ENCODE results near the gene C16orf92.

Gene C16orf92

DNA sequence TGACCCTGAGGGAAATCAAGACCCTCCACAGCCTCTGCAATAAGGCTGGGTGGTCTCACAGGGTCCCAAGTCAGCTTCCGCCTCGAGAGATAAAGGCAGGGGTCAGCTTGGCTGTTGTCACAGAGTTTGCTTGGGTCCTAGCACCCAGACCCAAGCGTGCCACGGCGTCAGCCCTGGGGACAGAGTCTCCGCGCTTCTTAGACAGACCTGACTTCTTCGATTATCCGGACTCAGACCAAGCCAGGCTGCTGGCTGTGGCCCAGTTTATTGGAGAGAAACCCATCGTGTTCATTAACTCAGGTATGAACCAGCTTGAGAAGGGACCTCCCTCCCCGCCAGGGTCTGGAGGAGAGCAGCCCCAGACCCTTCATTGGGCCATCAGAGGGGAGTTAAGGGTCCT is 588 bp downstream of the C16orf92 start:
- Histone ChIP-seq H3K9me3 (ENCODE audit: control insufficient read depth, low read length) (no peaks in the 10 kb centered on the region), H3K4me3 (ENCODE audit: low read length) (no peak overlapping the region), H3K27me3 (replicated peaks; ENCODE audit: control insufficient read depth, insufficient read depth, low read length) (peaks cover 44% of the 10 kb centered on the region), H3K36me3 (ENCODE audit: control insufficient read depth, insufficient read depth, low read length, severe bottlenecking) (no peaks in the 10 kb centered on the region), H3K9ac (ENCODE audit: low read length) (no peak overlapping the region), H3K4me1 (ENCODE audit: control insufficient read depth, insufficient read depth, low read length) (peaks cover 5% of the 10 kb centered on the region)
- no peak for DNase-seq (ENCODE audit: low read depth)

DNA sequence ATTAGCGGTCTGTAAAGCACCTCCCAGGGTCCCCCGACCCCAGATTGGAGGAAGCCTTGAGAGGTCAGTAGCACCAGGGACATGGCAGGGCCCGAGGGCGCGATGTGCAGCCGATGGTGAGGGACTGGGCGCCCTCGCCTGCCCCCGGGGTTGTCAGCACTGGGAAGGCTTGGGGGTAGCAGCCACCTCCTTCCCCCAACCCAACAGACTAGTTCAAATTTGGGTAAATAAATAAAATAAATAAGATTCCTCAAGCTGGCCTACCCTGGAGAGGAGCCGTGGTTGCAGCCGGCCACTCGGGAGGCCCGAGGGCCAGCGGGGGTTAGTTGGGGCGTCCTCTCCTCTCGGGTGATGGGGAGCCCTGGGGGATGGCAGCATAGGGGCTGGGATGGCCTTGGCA is 1.5 kb downstream of the C16orf92 start:
- Histone ChIP-seq H3K9ac (ENCODE audit: low read length) (no peak overlapping the region), H3K27me3 (replicated peaks; ENCODE audit: control insufficient read depth, insufficient read depth, low read length) (peaks cover 51% of the 10 kb centered on the region), H3K4me3 (ENCODE audit: low read length) (no peak overlapping the region), H3K9me3 (ENCODE audit: control insufficient read depth, low read length) (no peaks in the 10 kb centered on the region), H3K36me3 (ENCODE audit: control insufficient read depth, insufficient read depth, low read length, severe bottlenecking) (no peaks in the 10 kb centered on the region), H3K4me1 (ENCODE audit: control insufficient read depth, insufficient read depth, low read length) (peaks cover 5% of the 10 kb centered on the region)
- no peak for DNase-seq (ENCODE audit: low read depth)

DNA sequence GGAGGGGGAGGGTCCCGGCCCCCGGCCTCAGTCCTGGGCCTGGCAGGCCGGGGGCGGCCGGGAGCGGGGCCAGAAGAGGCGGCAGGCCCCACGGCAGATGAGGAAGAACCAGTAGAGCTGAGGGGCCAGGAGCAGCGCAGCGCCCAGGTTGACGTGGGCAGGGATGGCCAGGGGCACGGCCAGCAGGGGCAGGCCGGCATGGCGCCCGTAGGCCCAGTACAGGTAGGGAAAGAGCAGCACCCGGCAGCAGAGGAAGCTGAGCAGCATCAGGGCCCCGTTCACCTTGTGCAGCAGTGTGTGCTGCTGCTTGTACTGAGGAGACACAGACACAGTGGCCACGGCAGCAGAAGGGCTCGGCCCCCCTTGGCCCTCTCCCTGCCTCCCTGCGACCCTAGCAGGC is 2.2 kb downstream of the C16orf92 start:
- Histone ChIP-seq H3K36me3 (ENCODE audit: control insufficient read depth, insufficient read depth, low read length, severe bottlenecking) (no peaks in the 10 kb centered on the region), H3K4me1 (ENCODE audit: control insufficient read depth, insufficient read depth, low read length) (peaks cover 5% of the 10 kb centered on the region), H3K9ac (ENCODE audit: low read length) (no peak overlapping the region), H3K4me3 (ENCODE audit: low read length) (no peak overlapping the region), H3K9me3 (ENCODE audit: control insufficient read depth, low read length) (no peaks in the 10 kb centered on the region), H3K27me3 (replicated peaks; ENCODE audit: control insufficient read depth, insufficient read depth, low read length) (peaks cover 58% of the 10 kb centered on the region)
- no peak for DNase-seq (ENCODE audit: low read depth)

DNA sequence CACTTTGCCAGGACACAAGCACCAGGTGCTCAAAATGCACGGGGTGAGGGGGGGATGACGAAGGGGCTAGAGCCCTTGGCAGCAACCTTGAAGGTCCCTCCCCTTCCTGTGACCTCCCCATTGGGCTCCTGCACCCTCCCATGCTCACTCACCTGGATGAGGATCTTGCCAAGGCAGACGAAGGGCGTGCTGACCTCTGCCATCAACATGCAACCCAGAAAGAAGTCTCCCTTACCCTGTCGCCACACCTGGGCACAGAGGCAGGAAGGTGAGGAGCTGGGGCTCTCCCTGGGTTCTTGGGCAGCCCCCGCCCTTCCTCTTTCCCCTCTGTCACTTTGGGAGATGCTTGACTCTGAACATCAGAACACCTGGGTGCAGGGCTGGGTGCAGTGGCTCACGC is 2.6 kb downstream of the C16orf92 start:
- H3K9ac ChIP-seq (ENCODE audit: low read length), result no peak overlapping the region
- no peak overlapping the region for H3K4me3 ChIP-seq (ENCODE audit: low read length)

DNA sequence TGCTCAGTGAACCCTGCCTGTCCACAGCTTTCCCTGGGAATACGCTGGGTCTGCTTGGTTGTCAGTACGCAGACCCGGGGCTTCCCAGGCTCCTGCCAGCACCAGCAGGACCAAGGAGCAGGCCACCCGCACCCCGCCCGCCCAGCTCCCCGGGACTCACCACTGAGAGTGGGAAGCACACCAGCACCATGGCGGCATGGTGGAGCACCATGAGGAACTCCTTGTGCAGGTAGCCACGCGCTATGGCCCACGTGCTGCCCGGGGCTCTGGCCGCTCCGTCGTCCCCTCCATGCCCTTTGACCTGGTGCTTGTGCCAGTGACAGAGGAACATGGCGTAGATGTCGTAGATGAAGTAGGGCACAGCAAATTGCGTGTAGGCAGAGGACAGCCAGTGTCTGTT is 3.5 kb downstream of the C16orf92 start:
- Histone ChIP-seq H3K9ac (ENCODE audit: low read length) (no peak overlapping the region), H3K27me3 (replicated peaks; ENCODE audit: control insufficient read depth, insufficient read depth, low read length) (peaks cover 63% of the 10 kb centered on the region), H3K4me1 (ENCODE audit: control insufficient read depth, insufficient read depth, low read length) (no peaks in the 10 kb centered on the region), H3K9me3 (ENCODE audit: control insufficient read depth, low read length) (no peaks in the 10 kb centered on the region), H3K4me3 (ENCODE audit: low read length) (no peak overlapping the region), H3K36me3 (ENCODE audit: control insufficient read depth, insufficient read depth, low read length, severe bottlenecking) (no peaks in the 10 kb centered on the region)
- DNase-seq (ENCODE audit: low read depth), result no peak

More for the DNA sequence above, 2.6 kb downstream of the C16orf92 start:
- Histone ChIP-seq H3K36me3 (ENCODE audit: control insufficient read depth, insufficient read depth, low read length, severe bottlenecking) (no peaks in the 10 kb centered on the region), H3K27me3 (replicated peaks; ENCODE audit: control insufficient read depth, insufficient read depth, low read length) (peaks cover 61% of the 10 kb centered on the region), H3K4me1 (ENCODE audit: control insufficient read depth, insufficient read depth, low read length) (peaks cover 5% of the 10 kb centered on the region), H3K9me3 (ENCODE audit: control insufficient read depth, low read length) (no peaks in the 10 kb centered on the region)
- DNase-seq (ENCODE audit: low read depth), result no peak

DNA sequence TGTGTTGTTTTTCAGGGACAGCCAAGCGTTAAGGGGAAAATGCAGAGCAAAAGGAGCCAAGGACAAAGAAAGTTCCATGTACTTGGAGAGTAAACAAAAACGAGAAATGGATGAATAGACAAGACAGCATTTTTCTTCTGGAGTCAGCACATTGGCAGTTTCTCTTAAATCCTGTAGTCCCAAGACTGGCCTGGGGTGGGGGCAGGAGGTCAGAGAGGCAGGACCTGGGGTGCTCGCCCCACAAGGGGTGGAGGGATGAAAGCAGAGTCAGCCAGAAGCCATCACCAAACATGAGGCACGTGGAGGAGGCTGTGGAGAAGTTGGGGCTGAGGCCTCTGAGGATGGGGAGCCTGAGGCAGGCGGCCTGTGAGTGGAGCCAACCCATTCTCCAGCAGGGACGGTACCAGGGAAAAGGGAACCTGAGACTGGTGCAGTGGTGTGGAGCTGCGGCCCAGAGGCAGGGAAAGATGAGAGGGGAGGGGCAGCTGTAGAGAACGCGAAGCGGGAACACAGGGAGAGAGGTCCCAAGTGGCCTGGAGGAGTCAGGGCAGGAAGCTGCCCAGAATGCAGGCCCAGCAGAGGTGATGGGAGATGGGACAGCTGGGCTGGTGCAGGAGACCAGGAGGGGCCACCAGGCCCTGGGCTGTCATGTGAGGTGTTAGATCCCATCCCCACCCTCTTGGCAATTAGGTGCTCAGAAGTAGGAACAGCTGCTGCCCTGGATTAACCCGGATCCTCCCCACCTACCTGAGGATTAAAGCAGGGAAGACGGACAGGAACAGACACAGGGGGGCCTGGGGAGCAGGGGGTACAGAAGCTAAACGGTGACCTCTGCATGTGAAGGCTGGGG is 4.8 kb downstream of the C16orf92 start:
- DNase-seq (ENCODE audit: low read depth), result no peak
- no peaks in the 10 kb centered on the region for H3K4me1 ChIP-seq (ENCODE audit: control insufficient read depth, insufficient read depth, low read length)
- H3K36me3 ChIP-seq (ENCODE audit: control insufficient read depth, insufficient read depth, low read length, severe bottlenecking), result no peaks in the 10 kb centered on the region
- no peaks in the 10 kb centered on the region for H3K9me3 ChIP-seq (ENCODE audit: control insufficient read depth, low read length)
- peaks cover 70% of the 10 kb centered on the region for H3K27me3 ChIP-seq (replicated peaks; ENCODE audit: control insufficient read depth, insufficient read depth, low read length)
- H3K4me3 ChIP-seq (ENCODE audit: low read length), result no peak overlapping the region
- no peak overlapping the region for H3K9ac ChIP-seq (ENCODE audit: low read length)

DNA sequence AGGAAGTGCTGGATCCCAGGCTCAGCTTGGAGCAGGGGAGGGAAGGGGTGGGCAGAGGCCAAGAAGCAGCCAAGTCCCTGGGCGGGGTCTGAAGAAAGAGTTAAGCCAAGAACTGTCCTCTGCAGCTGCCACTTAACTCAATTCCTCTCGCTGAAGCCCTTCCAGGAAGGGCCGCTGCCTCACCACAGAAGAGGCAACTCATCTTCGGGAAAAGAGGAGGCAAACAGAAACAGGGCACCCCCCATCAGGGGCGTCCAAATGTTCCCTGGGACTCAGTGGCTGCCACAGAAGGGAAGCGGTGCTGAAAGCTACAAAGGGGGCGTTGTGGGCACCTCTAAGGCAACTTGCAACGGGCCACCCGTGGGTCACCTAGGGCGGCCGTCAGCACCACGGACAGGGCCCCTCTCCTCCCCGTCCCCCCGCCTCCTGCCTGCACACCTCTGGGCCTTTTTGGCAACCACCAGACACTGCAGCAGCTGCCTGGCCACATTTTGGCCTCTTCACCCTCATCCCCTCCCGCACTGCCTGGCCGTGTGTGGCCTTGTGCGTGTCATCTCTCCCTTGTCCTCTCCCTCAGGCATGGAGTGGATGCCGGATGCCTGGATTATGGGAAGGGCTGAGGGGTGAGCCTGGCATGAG is 5.6 kb downstream of the C16orf92 start:
- no peaks in the 10 kb centered on the region for H3K9me3 ChIP-seq (ENCODE audit: control insufficient read depth, low read length)
- H3K27me3 ChIP-seq (replicated peaks; ENCODE audit: control insufficient read depth, insufficient read depth, low read length), result peaks cover 64% of the 10 kb centered on the region
- DNase-seq (ENCODE audit: low read depth), result peak; percentile 32
- no peaks in the 10 kb centered on the region for H3K4me1 ChIP-seq (ENCODE audit: control insufficient read depth, insufficient read depth, low read length)
- H3K36me3 ChIP-seq (ENCODE audit: control insufficient read depth, insufficient read depth, low read length, severe bottlenecking), result no peaks in the 10 kb centered on the region
- H3K9ac ChIP-seq (ENCODE audit: low read length), result no peak overlapping the region
- no peak overlapping the region for H3K4me3 ChIP-seq (ENCODE audit: low read length)

DNA sequence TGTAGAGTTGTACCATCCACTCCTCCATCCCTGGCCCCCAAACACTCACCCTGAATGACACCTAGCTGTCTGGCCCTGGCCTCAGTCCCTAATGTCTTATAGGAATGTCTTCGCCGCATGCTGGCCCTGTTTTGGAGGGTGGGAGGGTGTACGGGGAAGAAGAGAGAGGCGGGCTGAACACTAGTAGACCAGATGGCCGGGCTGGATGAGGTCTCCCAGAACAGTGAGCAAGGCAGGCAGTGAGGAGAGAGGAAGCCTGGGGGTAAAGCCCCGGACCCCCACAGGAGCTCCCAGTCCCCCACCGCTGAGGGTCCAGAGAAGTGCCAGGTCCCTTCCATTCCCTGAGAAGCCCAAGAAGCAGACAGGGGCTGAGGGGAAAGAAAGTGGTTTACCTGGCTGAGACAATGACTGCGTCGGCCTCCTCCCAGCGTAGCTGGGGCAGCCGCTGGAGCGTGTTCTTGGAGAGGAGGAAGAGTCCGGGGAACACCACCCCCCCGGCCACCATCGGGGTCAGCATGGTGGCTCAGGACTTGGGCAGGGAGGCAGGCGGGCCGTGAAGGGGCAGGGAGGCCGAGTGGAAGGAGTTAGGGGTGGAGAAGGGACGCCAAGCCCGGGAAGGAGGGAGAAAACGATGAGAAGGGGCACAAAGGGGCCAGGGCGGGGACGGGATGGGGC is 7.2 kb downstream of the C16orf92 start:
- H3K9ac ChIP-seq (ENCODE audit: low read length), result no peak overlapping the region
- no peaks in the 10 kb centered on the region for H3K9me3 ChIP-seq (ENCODE audit: control insufficient read depth, low read length)
- H3K4me1 ChIP-seq (ENCODE audit: control insufficient read depth, insufficient read depth, low read length), result no peaks in the 10 kb centered on the region
- H3K36me3 ChIP-seq (ENCODE audit: control insufficient read depth, insufficient read depth, low read length, severe bottlenecking), result no peaks in the 10 kb centered on the region
- H3K27me3 ChIP-seq (replicated peaks; ENCODE audit: control insufficient read depth, insufficient read depth, low read length), result peaks cover 57% of the 10 kb centered on the region
- DNase-seq (ENCODE audit: low read depth), result no peak
- H3K4me3 ChIP-seq (ENCODE audit: low read length), result no peak overlapping the region

DNA sequence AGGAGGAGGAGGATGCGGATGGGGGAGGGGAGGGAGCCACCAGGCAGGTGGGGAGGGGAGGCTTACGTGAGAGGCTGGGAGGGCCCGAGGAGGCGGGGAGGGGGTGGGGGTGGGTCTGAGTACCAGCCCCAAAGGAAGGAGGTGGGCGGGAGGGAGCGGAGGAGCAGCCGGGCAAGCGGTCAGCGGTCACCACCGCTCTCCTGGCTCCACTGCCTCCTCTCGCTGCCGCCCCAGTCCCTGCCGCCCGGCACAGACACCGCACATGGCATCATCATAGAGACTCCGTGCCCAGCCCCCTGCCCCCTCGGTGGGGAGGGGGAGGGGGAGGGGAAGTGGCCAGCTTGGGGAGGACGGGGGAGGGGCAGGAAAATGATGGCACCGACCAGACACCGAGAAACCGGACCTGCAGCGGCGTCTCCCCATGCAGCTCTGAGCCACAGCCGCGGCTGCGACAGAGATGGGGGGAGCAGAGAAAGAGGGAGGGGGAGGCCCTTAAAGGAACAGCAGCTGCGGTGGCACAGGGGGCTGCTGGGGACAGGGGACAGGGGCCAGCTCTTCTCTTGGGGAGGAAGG is 7.9 kb downstream of the C16orf92 start, which contains the start of gene TLCD3B:
Gene TLCD3B, minus strand, starts transcription at position 431 of the 573 bp plus-strand sequence. CDS start 744 bp downstream, outside the sequence.
- H3K4me1 ChIP-seq (ENCODE audit: control insufficient read depth, insufficient read depth, low read length), result no peaks in the 10 kb centered on the region
- H3K9ac ChIP-seq (ENCODE audit: low read length), result no peak within 1 kb of the TSS
- no peaks in the 10 kb centered on the region for H3K36me3 ChIP-seq (ENCODE audit: control insufficient read depth, insufficient read depth, low read length, severe bottlenecking)
- peak; percentile 28 for DNase-seq (ENCODE audit: low read depth)
- H3K27me3 ChIP-seq (replicated peaks; ENCODE audit: control insufficient read depth, insufficient read depth, low read length), result peaks cover 55% of the 10 kb centered on the region
- H3K4me3 ChIP-seq (ENCODE audit: low read length), result no peak within 1 kb of the TSS
- H3K9me3 ChIP-seq (ENCODE audit: control insufficient read depth, low read length), result no peaks in the 10 kb centered on the region

DNA sequence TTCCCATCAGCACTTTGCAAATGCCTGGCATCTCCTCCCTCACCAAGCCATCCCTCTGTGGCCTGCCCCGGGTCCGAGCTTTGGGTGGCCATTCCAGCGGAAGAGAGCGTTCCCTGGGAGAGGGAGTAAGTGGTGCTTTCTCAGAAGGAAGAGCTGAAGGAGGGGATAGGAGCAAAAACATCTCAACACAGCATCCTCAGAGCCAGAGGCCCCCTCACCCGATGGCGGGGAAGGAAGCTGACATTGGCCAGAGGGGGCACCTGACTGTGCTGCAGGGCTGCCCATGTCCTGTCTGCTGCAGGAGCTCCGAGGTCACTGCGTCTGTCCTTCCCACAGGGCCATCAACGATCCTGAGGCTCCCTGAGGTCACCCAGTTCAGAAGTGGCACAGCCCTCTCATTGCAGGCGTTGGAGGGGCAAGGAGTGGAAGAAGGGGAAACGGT is 8.5 kb downstream of the C16orf92 start:
- no peaks in the 10 kb centered on the region for H3K36me3 ChIP-seq (ENCODE audit: control insufficient read depth, insufficient read depth, low read length, severe bottlenecking)
- H3K4me1 ChIP-seq (ENCODE audit: control insufficient read depth, insufficient read depth, low read length), result no peaks in the 10 kb centered on the region
- H3K27me3 ChIP-seq (replicated peaks; ENCODE audit: control insufficient read depth, insufficient read depth, low read length), result peaks cover 56% of the 10 kb centered on the region
- H3K9me3 ChIP-seq (ENCODE audit: control insufficient read depth, low read length), result no peaks in the 10 kb centered on the region
- H3K4me3 ChIP-seq (ENCODE audit: low read length), result no peak overlapping the region
- DNase-seq (ENCODE audit: low read depth), result no peak
- no peak overlapping the region for H3K9ac ChIP-seq (ENCODE audit: low read length)
